GM12875 (cell line): ENCODE data around the gene RAB31.

ENCODE experiments used
- H3K4me3 ChIP-seq: one replicate; pipeline ENCODE4 v1.5.1; 2011; ENCODE audit warnings: low read depth, low read length, control low read depth
- CTCF ChIP-seq: IDR thresholded peaks from 2 replicates; pipeline ENCODE4 v1.5.1; 2011; ENCODE audit warnings: low read depth, mild to moderate bottlenecking, control low read depth, inconsistent platforms, low read length, moderate library complexity, borderline replicate concordance; ENCODE audit not compliant: insufficient read depth

The RAB31 gene

GRCh38 chr18:9803698-9804516, 95.8 kb downstream of the RAB31 start:
- H3K4me3 ChIP-seq, result no peak overlapping the region
- TF ChIP-seq CTCF, result no peak

- TF ChIP-seq CTCF, result no peak
Measured at GRCh38 chr18:9804517-9805104, 96.5 kb downstream of the RAB31 start.

GRCh38 chr18:9806905-9807304, 98.8 kb downstream of the RAB31 start:
- TF ChIP-seq CTCF, result no peak
- no peak overlapping the region for H3K4me3 ChIP-seq

More at GRCh38 chr18:9804517-9805104, 96.5 kb downstream of the RAB31 start:
- no peak overlapping the region for H3K4me3 ChIP-seq

GRCh38 chr18:9808295-9809241, 100.5 kb downstream of the RAB31 start:
- no peak overlapping the region for H3K4me3 ChIP-seq
- TF ChIP-seq CTCF, result no peak

DNA sequence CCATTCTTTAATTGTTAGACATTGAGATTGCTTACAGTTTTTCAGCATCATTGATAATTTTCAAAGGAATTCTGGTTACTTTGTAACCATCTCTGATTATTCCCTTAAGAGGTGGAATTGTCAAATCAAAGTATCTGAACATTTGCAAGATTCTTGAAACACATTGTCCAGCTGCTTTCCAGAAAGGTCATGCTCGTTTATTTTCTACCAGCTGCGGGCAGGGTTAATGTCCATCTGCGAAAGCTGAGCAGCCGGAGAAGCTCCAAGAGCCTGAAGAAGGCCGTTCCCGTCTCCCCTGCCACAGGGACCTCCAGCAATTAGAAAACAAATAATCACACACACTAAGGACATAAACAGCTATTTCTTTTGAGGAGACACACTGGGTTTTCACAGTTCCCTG, 101.6 kb downstream of the RAB31 start:
- no peak for TF ChIP-seq CTCF

GRCh38 chr18:9810299-9810698, 102.2 kb downstream of the RAB31 start:
- no peak overlapping the region for H3K4me3 ChIP-seq
- no peak for TF ChIP-seq CTCF

More for the DNA sequence above, 101.6 kb downstream of the RAB31 start:
- no peak overlapping the region for H3K4me3 ChIP-seq
